ENCODE data around the gene MEDAG.

Gene MEDAG

GRCh38 chr13:30872685-30873461 is 33.2 kb upstream of the MEDAG start:
- no peak for DNase-seq (ENCODE audit: low read depth in 3 of 3)

GRCh38 chr13:30873499-30873898 is 32.6 kb upstream of the MEDAG start:
- DNase-seq (ENCODE audit: low read depth in 3 of 3), result no peak

- no peak for DNase-seq (ENCODE audit: low read depth in 3 of 3)
These were observed 32.0 kb upstream of the MEDAG start for GRCh38 chr13:30874111-30874510.

- no peak for DNase-seq (ENCODE audit: low read depth in 3 of 3)
These were observed 31.5 kb upstream of the MEDAG start for GRCh38 chr13:30874561-30874960.

GRCh38 chr13:30877335-30877734 is 28.7 kb upstream of the MEDAG start:
- DNase-seq (ENCODE audit: low read depth in 3 of 3), result no peak

GRCh38 chr13:30880151-30880855 is 25.8 kb upstream of the MEDAG start:
- DNase-seq (ENCODE audit: low read depth in 3 of 3), result no peak

GRCh38 chr13:30880856-30881155 is 25.3 kb upstream of the MEDAG start:
- DNase-seq (ENCODE audit: low read depth in 3 of 3), result no peak

- DNase-seq (ENCODE audit: low read depth in 3 of 3), result no peak
These were observed 24.9 kb upstream of the MEDAG start for GRCh38 chr13:30881191-30881651.

- DNase-seq (ENCODE audit: low read depth in 3 of 3), result no peak
These were observed 23.8 kb upstream of the MEDAG start for GRCh38 chr13:30882026-30882850.

- no peak for DNase-seq (ENCODE audit: low read depth in 3 of 3)
These were observed 22.9 kb upstream of the MEDAG start for GRCh38 chr13:30882996-30883766.

GRCh38 chr13:30884543-30884942 is 21.5 kb upstream of the MEDAG start:
- DNase-seq (ENCODE audit: low read depth in 3 of 3), result no peak

- no peak for DNase-seq (ENCODE audit: low read depth in 3 of 3)
These were observed 16.8 kb upstream of the MEDAG start for GRCh38 chr13:30889196-30889690.

GRCh38 chr13:30892966-30893365 is 13.1 kb upstream of the MEDAG start:
- peak in 1 of 3 donors; percentile 10 for DNase-seq (ENCODE audit: low read depth in 3 of 3)

GRCh38 chr13:30895773-30896172 is 10.3 kb upstream of the MEDAG start:
- no peak for DNase-seq (ENCODE audit: low read depth in 3 of 3)

GRCh38 chr13:30898070-30898469 is 8.0 kb upstream of the MEDAG start:
- no peak for DNase-seq (ENCODE audit: low read depth in 3 of 3)

- DNase-seq (ENCODE audit: low read depth in 3 of 3), result peak in 2 of 3 donors; percentile 6 to 9
These were observed 7.3 kb upstream of the MEDAG start for GRCh38 chr13:30898678-30899241.

- no peak for DNase-seq (ENCODE audit: low read depth in 3 of 3)
These were observed 5.6 kb upstream of the MEDAG start for GRCh38 chr13:30900436-30900835.

- DNase-seq (ENCODE audit: low read depth in 3 of 3), result peak in 1 of 3 donors; percentile 8
These were observed 4.9 kb upstream of the MEDAG start for GRCh38 chr13:30900952-30901749.

GRCh38 chr13:30904043-30904442 is 2.0 kb upstream of the MEDAG start:
- no peak for DNase-seq (ENCODE audit: low read depth in 3 of 3)

GRCh38 chr13:30906411-30907051 is 460 bp downstream of the MEDAG start:
- no peak for DNase-seq (ENCODE audit: low read depth in 3 of 3)
